ENCODE data around the gene SMCO4.

Gene SMCO4

GRCh38 chr11:93573184-93573583 is 30.0 kb upstream of the SMCO4 start:
- no peaks in the 10 kb centered on the region for H3K36me3 ChIP-seq (ENCODE audit: control insufficient read depth in 1 of 2, insufficient read depth in 2 of 2, low read length in 2 of 2)
- no peaks in the 10 kb centered on the region for H3K9me3 ChIP-seq (ENCODE audit: control insufficient read depth in 1 of 2, low read length in 2 of 2)
- H3K27me3 ChIP-seq (ENCODE audit: low read depth, low read length) = no peaks in the 10 kb centered on the region
- no peak overlapping the region for H3K27ac ChIP-seq (ENCODE audit: low read length)
- no peak overlapping the region for H3K4me3 ChIP-seq (ENCODE audit: low read depth in 1 of 2, low read length in 2 of 2)
- no peaks in the 10 kb centered on the region for H3K4me1 ChIP-seq (ENCODE audit: control insufficient read depth in 1 of 2, insufficient read depth in 2 of 2, low read length in 2 of 2)

- Histone ChIP-seq H3K9me3 (ENCODE audit: control insufficient read depth in 1 of 2, low read length in 2 of 2) (no peaks in the 10 kb centered on the region), H3K4me1 (ENCODE audit: control insufficient read depth in 1 of 2, insufficient read depth in 2 of 2, low read length in 2 of 2) (peaks cover 0 to 3% of the 10 kb centered on the region in 2 donors), H3K36me3 (ENCODE audit: control insufficient read depth in 1 of 2, insufficient read depth in 2 of 2, low read length in 2 of 2) (no peaks in the 10 kb centered on the region), H3K4me3 (ENCODE audit: low read depth in 1 of 2, low read length in 2 of 2) (no peak overlapping the region), H3K27ac (ENCODE audit: low read length) (no peak overlapping the region), H3K27me3 (ENCODE audit: low read depth, low read length) (no peaks in the 10 kb centered on the region)
Observed at GRCh38 chr11:93572621-93573020, 29.4 kb upstream of the SMCO4 start.

- peaks cover 0 to 8% of the 10 kb centered on the region in 2 donors for H3K4me1 ChIP-seq (ENCODE audit: control insufficient read depth in 1 of 2, insufficient read depth in 2 of 2, low read length in 2 of 2)
- H3K4me3 ChIP-seq (ENCODE audit: low read depth in 1 of 2, low read length in 2 of 2) = no peak overlapping the region
- H3K9me3 ChIP-seq (ENCODE audit: control insufficient read depth in 1 of 2, low read length in 2 of 2) = no peaks in the 10 kb centered on the region
- no peaks in the 10 kb centered on the region for H3K36me3 ChIP-seq (ENCODE audit: control insufficient read depth in 1 of 2, insufficient read depth in 2 of 2, low read length in 2 of 2)
- H3K27me3 ChIP-seq (ENCODE audit: low read depth, low read length) = no peaks in the 10 kb centered on the region
- no peak overlapping the region for H3K27ac ChIP-seq (ENCODE audit: low read length)
Observed at GRCh38 chr11:93572171-93572570, 29.0 kb upstream of the SMCO4 start.

DNA sequence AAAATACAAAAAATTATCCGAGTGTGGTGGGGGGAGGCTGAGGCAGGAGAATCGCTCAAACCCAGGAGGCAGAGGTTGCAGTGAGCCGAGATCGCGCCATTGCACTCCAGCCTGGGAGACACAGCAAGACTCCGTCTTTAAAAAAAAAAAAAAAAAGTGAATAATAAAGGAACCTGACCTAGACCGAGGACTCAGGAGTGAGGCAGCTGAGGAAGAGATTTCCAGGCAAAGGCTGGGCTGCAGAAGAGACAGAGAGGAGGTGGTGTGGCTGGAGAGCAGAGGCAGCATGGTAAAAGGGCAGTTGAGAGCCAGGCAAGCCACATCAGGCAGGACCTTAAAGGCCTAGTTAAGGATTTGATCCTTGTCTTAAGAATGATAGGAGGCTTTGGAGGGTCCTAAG is 28.4 kb upstream of the SMCO4 start:
- H3K27ac ChIP-seq (ENCODE audit: low read length) = no peak overlapping the region
- H3K4me3 ChIP-seq (ENCODE audit: low read depth in 1 of 2, low read length in 2 of 2) = no peak overlapping the region
- no peaks in the 10 kb centered on the region for H3K9me3 ChIP-seq (ENCODE audit: control insufficient read depth in 1 of 2, low read length in 2 of 2)
- H3K4me1 ChIP-seq (ENCODE audit: control insufficient read depth in 1 of 2, insufficient read depth in 2 of 2, low read length in 2 of 2) = peaks cover 0 to 10% of the 10 kb centered on the region in 2 donors
- no peaks in the 10 kb centered on the region for H3K36me3 ChIP-seq (ENCODE audit: control insufficient read depth in 1 of 2, insufficient read depth in 2 of 2, low read length in 2 of 2)
- H3K27me3 ChIP-seq (ENCODE audit: low read depth, low read length) = no peaks in the 10 kb centered on the region

- no peaks in the 10 kb centered on the region for H3K36me3 ChIP-seq (ENCODE audit: control insufficient read depth in 1 of 2, insufficient read depth in 2 of 2, low read length in 2 of 2)
- no peak overlapping the region for H3K4me3 ChIP-seq (ENCODE audit: low read depth in 1 of 2, low read length in 2 of 2)
- no peaks in the 10 kb centered on the region for H3K27me3 ChIP-seq (ENCODE audit: low read depth, low read length)
- peaks cover 0 to 10% of the 10 kb centered on the region in 2 donors for H3K4me1 ChIP-seq (ENCODE audit: control insufficient read depth in 1 of 2, insufficient read depth in 2 of 2, low read length in 2 of 2)
- no peak overlapping the region for H3K27ac ChIP-seq (ENCODE audit: low read length)
- H3K9me3 ChIP-seq (ENCODE audit: control insufficient read depth in 1 of 2, low read length in 2 of 2) = no peaks in the 10 kb centered on the region
Observed at GRCh38 chr11:93570759-93571413, 27.7 kb upstream of the SMCO4 start.

- Histone ChIP-seq H3K27ac (ENCODE audit: low read length) (no peak overlapping the region), H3K36me3 (ENCODE audit: control insufficient read depth in 1 of 2, insufficient read depth in 2 of 2, low read length in 2 of 2) (no peaks in the 10 kb centered on the region), H3K9me3 (ENCODE audit: control insufficient read depth in 1 of 2, low read length in 2 of 2) (no peaks in the 10 kb centered on the region), H3K27me3 (ENCODE audit: low read depth, low read length) (no peaks in the 10 kb centered on the region), H3K4me3 (ENCODE audit: low read depth in 1 of 2, low read length in 2 of 2) (no peak overlapping the region), H3K4me1 (ENCODE audit: control insufficient read depth in 1 of 2, insufficient read depth in 2 of 2, low read length in 2 of 2) (peaks cover 0 to 10% of the 10 kb centered on the region in 2 donors)
Observed at GRCh38 chr11:93569496-93569895, 26.3 kb upstream of the SMCO4 start.

DNA sequence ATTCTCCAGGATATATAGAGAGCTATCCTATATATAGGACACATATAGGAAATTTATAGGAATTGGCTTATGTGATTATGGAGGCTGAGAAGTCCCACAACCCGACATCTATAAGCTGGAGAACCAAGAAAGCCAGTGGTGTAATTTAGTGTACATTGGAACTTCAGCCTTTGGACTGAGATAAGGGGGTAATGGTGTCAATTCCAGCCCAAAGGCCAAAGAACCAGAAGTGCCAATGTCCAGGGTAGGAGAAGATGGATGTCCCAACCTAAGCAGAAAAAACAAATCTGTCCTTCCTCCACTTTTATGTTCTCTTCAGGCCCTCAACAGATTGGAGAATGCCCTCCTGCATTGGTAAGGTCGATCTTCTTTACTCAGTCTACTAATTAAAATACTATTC is 25.5 kb upstream of the SMCO4 start:
- H3K27ac ChIP-seq (ENCODE audit: low read length) = no peak overlapping the region
- H3K9me3 ChIP-seq (ENCODE audit: control insufficient read depth in 1 of 2, low read length in 2 of 2) = no peaks in the 10 kb centered on the region
- peaks cover 0 to 10% of the 10 kb centered on the region in 2 donors for H3K4me1 ChIP-seq (ENCODE audit: control insufficient read depth in 1 of 2, insufficient read depth in 2 of 2, low read length in 2 of 2)
- H3K27me3 ChIP-seq (ENCODE audit: low read depth, low read length) = no peaks in the 10 kb centered on the region
- no peak overlapping the region for H3K4me3 ChIP-seq (ENCODE audit: low read depth in 1 of 2, low read length in 2 of 2)
- H3K36me3 ChIP-seq (ENCODE audit: control insufficient read depth in 1 of 2, insufficient read depth in 2 of 2, low read length in 2 of 2) = no peaks in the 10 kb centered on the region

- Histone ChIP-seq H3K9me3 (ENCODE audit: control insufficient read depth in 1 of 2, low read length in 2 of 2) (no peaks in the 10 kb centered on the region), H3K4me3 (ENCODE audit: low read depth in 1 of 2, low read length in 2 of 2) (no peak overlapping the region), H3K27me3 (ENCODE audit: low read depth, low read length) (no peaks in the 10 kb centered on the region), H3K27ac (ENCODE audit: low read length) (no peak overlapping the region), H3K4me1 (ENCODE audit: control insufficient read depth in 1 of 2, insufficient read depth in 2 of 2, low read length in 2 of 2) (peaks cover 0 to 10% of the 10 kb centered on the region in 2 donors), H3K36me3 (ENCODE audit: control insufficient read depth in 1 of 2, insufficient read depth in 2 of 2, low read length in 2 of 2) (no peaks in the 10 kb centered on the region)
Observed at GRCh38 chr11:93567401-93567895, 24.3 kb upstream of the SMCO4 start.

DNA sequence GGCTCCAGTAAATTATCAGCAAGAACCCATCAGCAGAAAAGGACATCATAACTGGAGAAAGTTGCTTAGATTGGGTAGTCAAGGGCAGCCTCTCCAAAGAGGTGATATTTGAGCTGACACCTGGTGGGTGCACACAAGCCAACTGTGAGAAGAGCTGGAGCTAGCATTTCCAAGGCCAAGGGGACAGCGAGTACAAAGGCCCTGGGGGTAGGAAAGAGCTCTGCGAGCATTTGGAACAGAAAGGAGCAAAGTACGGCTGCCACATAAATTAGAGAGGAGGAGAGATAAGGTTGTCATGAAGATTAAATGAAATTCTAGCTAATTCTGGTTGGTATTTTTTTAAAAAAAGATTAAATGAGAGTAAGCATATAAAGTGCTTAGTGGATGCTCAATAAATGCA is 21.7 kb upstream of the SMCO4 start:
- Histone ChIP-seq H3K27ac (ENCODE audit: low read length) (no peak overlapping the region), H3K4me3 (ENCODE audit: low read depth in 1 of 2, low read length in 2 of 2) (no peak overlapping the region), H3K9me3 (ENCODE audit: control insufficient read depth in 1 of 2, low read length in 2 of 2) (no peaks in the 10 kb centered on the region), H3K36me3 (ENCODE audit: control insufficient read depth in 1 of 2, insufficient read depth in 2 of 2, low read length in 2 of 2) (no peaks in the 10 kb centered on the region), H3K27me3 (ENCODE audit: low read depth, low read length) (no peaks in the 10 kb centered on the region), H3K4me1 (ENCODE audit: control insufficient read depth in 1 of 2, insufficient read depth in 2 of 2, low read length in 2 of 2) (peaks cover 0 to 10% of the 10 kb centered on the region in 2 donors)

GRCh38 chr11:93563857-93564256 is 20.7 kb upstream of the SMCO4 start:
- H3K4me1 ChIP-seq (ENCODE audit: control insufficient read depth in 1 of 2, insufficient read depth in 2 of 2, low read length in 2 of 2) = peaks cover 0 to 10% of the 10 kb centered on the region in 2 donors
- H3K36me3 ChIP-seq (ENCODE audit: control insufficient read depth in 1 of 2, insufficient read depth in 2 of 2, low read length in 2 of 2) = no peaks in the 10 kb centered on the region
- H3K27ac ChIP-seq (ENCODE audit: low read length) = no peak overlapping the region
- no peak overlapping the region for H3K4me3 ChIP-seq (ENCODE audit: low read depth in 1 of 2, low read length in 2 of 2)
- H3K27me3 ChIP-seq (ENCODE audit: low read depth, low read length) = no peaks in the 10 kb centered on the region
- no peaks in the 10 kb centered on the region for H3K9me3 ChIP-seq (ENCODE audit: control insufficient read depth in 1 of 2, low read length in 2 of 2)

- H3K27ac ChIP-seq (ENCODE audit: low read length) = no peak overlapping the region
- H3K27me3 ChIP-seq (ENCODE audit: low read depth, low read length) = no peaks in the 10 kb centered on the region
- H3K4me3 ChIP-seq (ENCODE audit: low read depth in 1 of 2, low read length in 2 of 2) = no peak overlapping the region
- H3K4me1 ChIP-seq (ENCODE audit: control insufficient read depth in 1 of 2, insufficient read depth in 2 of 2, low read length in 2 of 2) = no peaks in the 10 kb centered on the region
- no peaks in the 10 kb centered on the region for H3K9me3 ChIP-seq (ENCODE audit: control insufficient read depth in 1 of 2, low read length in 2 of 2)
- H3K36me3 ChIP-seq (ENCODE audit: control insufficient read depth in 1 of 2, insufficient read depth in 2 of 2, low read length in 2 of 2) = no peaks in the 10 kb centered on the region
Observed at GRCh38 chr11:93560199-93560932, 17.2 kb upstream of the SMCO4 start.

Measured in muscle layer of duodenum (tissue), 2 donors.